Heart left ventricle (tissue), 16 donors: ENCODE results near the gene NLRC3. TPM values are rescaled to one million over a fixed set of nuclear protein-coding genes. Genes with fewer than 3 reads are reported as not detected.

Source experiments
- ATAC-seq, 4 donors: fragments of 200-7000 bp; cut with Tn5 transposase; one replicate each; pipeline ENCODE4 v1.9.1; 2020 to 2022; ENCODE audit warnings: moderate library complexity in 4 of 4, mild to moderate bottlenecking in 3 of 4, moderate number of reproducible peaks in 1 of 4
- DNase-seq, 5 donors: peaks; one replicate each; pipeline ENCODE4 v3.0.0-alpha.2; 2020
- H3K27ac ChIP-seq, 12 donors: fragments of 200-600 bp; sonication (generic) in 4 of 12; one replicate each; pipeline versions ENCODE4 v1.5.0 to v1.8.0; 2016 to 2022; ENCODE audit warnings: mild to moderate bottlenecking in 2 of 12
- H3K27me3 ChIP-seq, 9 donors: fragments of 200-600 bp; sonication (generic) in 2 of 9; one replicate each; pipeline versions ENCODE4 v1.5.1 to v1.8.0; 2016 to 2022; ENCODE audit warnings: mild to moderate bottlenecking in 3 of 9
- H3K36me3 ChIP-seq, 9 donors: fragments of 200-600 bp; sonication (generic) in 2 of 9; one replicate each; pipeline versions ENCODE4 v1.5.0 to v1.8.0; 2018 to 2022; ENCODE audit warnings: mild to moderate bottlenecking in 2 of 9
- H3K4me1 ChIP-seq, 12 donors: fragments of 200-600 bp; sonication (generic) in 4 of 12; one replicate each; pipeline versions ENCODE4 v1.5.0 to v1.8.0; 2016 to 2022; ENCODE audit warnings: mild to moderate bottlenecking in 3 of 12
- H3K4me3 ChIP-seq, 12 donors: fragments of 200-600 bp; sonication (generic) in 4 of 12; one replicate each; pipeline versions ENCODE4 v1.5.0 to v1.8.0; 2017 to 2022; ENCODE audit warnings: mild to moderate bottlenecking in 9 of 12, moderate library complexity in 4 of 12
- H3K9me3 ChIP-seq, 12 donors: fragments of 200-600 bp; sonication (generic) in 4 of 12; one replicate each; pipeline versions ENCODE4 v1.5.0 to v1.8.0; 2016 to 2022; ENCODE audit warnings: mild to moderate bottlenecking in 1 of 12
- CTCF ChIP-seq, 12 donors: fragments of 200-600 bp; sonication (generic) in 4 of 12; IDR thresholded peaks; one replicate each; pipeline versions ENCODE4 v1.5.0 to v1.8.0; 2018 to 2022; ENCODE audit warnings: antibody characterized with exemption in 12 of 12, mild to moderate bottlenecking in 5 of 12
- POLR2A ChIP-seq, 2 donors: fragments of 450-650 bp; IDR thresholded peaks; one replicate each; pipeline ENCODE4 v1.6.1; 2017; ENCODE audit warnings: antibody characterized with exemption in 2 of 2, mild to moderate bottlenecking in 2 of 2, moderate library complexity in 2 of 2
- WGBS, 4 donors: extraction: QIAGEN DNeasy Blood & Tissue Kit in 2 of 4; methylation state at CpG; one replicate each; pipeline versions ENCODE4 v1.1.5 to v1.1.7; 2013 to 2018; 5-methylcytosine and 5-hydroxymethylcytosine counted together
- intact Hi-C, 10 donors: fragments of 100-400 bp; cut with DNase I; formaldehyde crosslinking; loops; one replicate each; pipeline versions ENCODE4 v1.11.1 to v1.14.2; 2022
- polyA plus RNA-seq, 2 donors: library from polyadenylated mRNA; stranded (reverse); fragments of 200-250 nt; gene quantifications; one replicate each; pipeline ENCODE4 v1.2.3, GENCODE V29; 2013
- total RNA-seq, 9 donors: library from RNA; depleted of rRNA in 2 of 9; stranded (reverse); fragments of >200 nt in 2 of 9; fragmentation: NEBNext Ultra II Directional in 3 of 9; extraction: Animal tissue kit (Norgen Biotek cat#: 25700) in 3 of 9; gene quantifications; one replicate each; pipeline versions ENCODE4 v1.1.0 to v1.2.4, GENCODE V29; 2016 to 2023
- donor health status: ischemic (EF 13 %, LVEDD 7.1; RV severe dilation, severe dysfunction).
- donor health status: healthy with polysubstance abuse.
- donor health status: DM: no; HTN: yes; CAD: no.
- donor health status: DM: no; HTN: no; CAD: no.
- donor health status: ischemic (EF 25% LVEDD 6.9; RV normal size, moderate dysfunction).
- donor health status: ischemic (EF 25% LVEDD 5.7; RV mildly dilated, moderate dysfunction).
- donor health status: healthy.
- donor health status: DM: yes; HTN: yes; CAD: no.
- donor health status: ischemic (EF 35%, LVEDD 5.7; RV mildly dilated, moderate dysfunction).
- donor health status: nonischemic (EF 11% LVEDD 7.7; RV severe dilation, severe dysfunction).
- donor health status: DM: yes; HTN: yes; CAD: no.
- donor health status: PGD.
- donor health status: ischemic (EF 29% LVEDD 5.4; RV normal size, mild dysfunction).
- donor health status: nonischemic (EF 23%, LVEDD 6.1; RV moderate dilation, normal function).

NLRC3 gene
- total and polyA plus RNA-seq, 11 donors, result 0.44 to 2.9 (median 0.95) TPM

GRCh38 chr16:3582276-3583165 lies 5.3 kb upstream of the NLRC3 start:
- intact Hi-C loops, result no loop called here
- peak in 1 of 5 donors; percentile 51 for DNase-seq
- no peak overlapping the region for H3K27ac ChIP-seq
- TF ChIP-seq POLR2A (IDR thresholded peaks at IDR 0.05), result no peak
- TF ChIP-seq CTCF (IDR thresholded peaks at IDR 0.05), result no peak
- H3K4me1 ChIP-seq, result peaks cover 0 to 29% (median 0%) of the 10 kb centered on the region in 12 donors
- 93 to 95% (median 94%) methylated on average over 27 to 36 of the region's 36 CpGs for WGBS, 4 donors
- H3K9me3 ChIP-seq, result no peaks in the 10 kb centered on the region
- no peak overlapping the region for H3K4me3 ChIP-seq
- H3K36me3 ChIP-seq, result peaks cover 0 to 27% (median 12%) of the 10 kb centered on the region in 9 donors
- ATAC-seq, result no peak
- H3K27me3 ChIP-seq, result peaks cover 0 to 11% (median 0%) of the 10 kb centered on the region in 9 donors

GRCh38 chr16:3581392-3581791 lies 4.2 kb upstream of the NLRC3 start:
- H3K36me3 ChIP-seq, result peaks cover 0 to 27% (median 12%) of the 10 kb centered on the region in 9 donors
- TF ChIP-seq CTCF (IDR thresholded peaks at IDR 0.05), result no peak
- TF ChIP-seq POLR2A (IDR thresholded peaks at IDR 0.05), result no peak
- peaks cover 0 to 31% (median 0%) of the 10 kb centered on the region in 12 donors for H3K4me1 ChIP-seq
- 89 to 97% (median 95%) methylated on average over 2 to 10 of the region's 10 CpGs for WGBS, 4 donors
- ATAC-seq (no peak), DNase-seq (peak in 1 of 5 donors; percentile 46)
- H3K27me3 ChIP-seq, result peaks cover 0 to 13% (median 0%) of the 10 kb centered on the region in 9 donors
- no peak overlapping the region for H3K4me3 ChIP-seq
- H3K27ac ChIP-seq, result no peak overlapping the region
- H3K9me3 ChIP-seq, result no peaks in the 10 kb centered on the region
- intact Hi-C loops, result no loop called here

GRCh38 chr16:3580686-3581085 lies 3.5 kb upstream of the NLRC3 start:
- H3K4me3 ChIP-seq, result no peak overlapping the region
- peak in 1 of 5 donors; percentile 30 for DNase-seq
- peaks cover 0 to 13% (median 0%) of the 10 kb centered on the region in 9 donors for H3K27me3 ChIP-seq
- ATAC-seq, result no peak
- H3K4me1 ChIP-seq, result peaks cover 0 to 31% (median 0%) of the 10 kb centered on the region in 12 donors
- WGBS, 4 donors, result 68 to 79% (median 72%) methylated on average over 5 to 8 of the region's 8 CpGs
- TF ChIP-seq CTCF (IDR thresholded peaks at IDR 0.05) (no peak), POLR2A (IDR thresholded peaks at IDR 0.05) (no peak)
- intact Hi-C loops, result no loop called here
- H3K9me3 ChIP-seq, result no peaks in the 10 kb centered on the region
- H3K36me3 ChIP-seq, result peaks cover 0 to 27% (median 12%) of the 10 kb centered on the region in 9 donors
- H3K27ac ChIP-seq, result no peak overlapping the region

- Histone ChIP-seq H3K9me3 (no peaks in the 10 kb centered on the region), H3K27ac (no peak overlapping the region), H3K4me3 (no peak overlapping the region), H3K27me3 (peaks cover 0 to 13% (median 0%) of the 10 kb centered on the region in 9 donors), H3K36me3 (peaks cover 0 to 27% (median 12%) of the 10 kb centered on the region in 9 donors), H3K4me1 (peaks cover 0 to 31% (median 0%) of the 10 kb centered on the region in 12 donors)
- 77 to 85% (median 83%) methylated on average over 11 of the region's 11 CpGs for WGBS, 4 donors
- intact Hi-C loops, result no loop called here
- no peak for TF ChIP-seq CTCF (IDR thresholded peaks at IDR 0.05)
- no peak for TF ChIP-seq POLR2A (IDR thresholded peaks at IDR 0.05)
- ATAC-seq (no peak), DNase-seq (peak in 1 of 5 donors; percentile 40)
Observed at GRCh38 chr16:3580251-3580651, 3.0 kb upstream of the NLRC3 start.
